ENCODE measurements around the gene GAS6. TPM values are rescaled to one million over a fixed set of nuclear protein-coding genes. Genes with fewer than 3 reads are reported as not detected.

Gene GAS6
- total RNA-seq, 4 donors from 2014 or later: 132 to 392 (median 217) TPM

- WGBS, 2 donors (ENCODE audit: low coverage in 1 of 2): 64 to 86% methylated on average over 2 to 4 of the region's 4 CpGs
- peaks cover 0 to 10% (median 0%) of the 10 kb centered on the region in 3 donors for H3K9me3 ChIP-seq
- no peak for ATAC-seq
- peaks cover 0 to 29% of the 10 kb centered on the region in 2 donors for H3K36me3 ChIP-seq
- no peaks in the 10 kb centered on the region for H3K4me1 ChIP-seq
- no peak overlapping the region for H3K4me3 ChIP-seq
- peaks cover 17% of the 10 kb centered on the region for H3K27me3 ChIP-seq
- no peak for TF ChIP-seq POLR2AphosphoS5 (IDR thresholded peaks at IDR 0.05)
- TF ChIP-seq POLR2A (IDR thresholded peaks at IDR 0.05): no peak
- no peak for TF ChIP-seq EP300 (IDR thresholded peaks at IDR 0.05)
- no peak overlapping the region for H3K27ac ChIP-seq
Observed at GRCh38 chr13:113771709-113772331, 92.1 kb downstream of the GAS6 start.

- Histone ChIP-seq H3K4me1 (no peaks in the 10 kb centered on the region), H3K4me3 (no peak overlapping the region), H3K27ac (no peak overlapping the region), H3K36me3 (peaks cover 0 to 29% of the 10 kb centered on the region in 2 donors), H3K27me3 (peaks cover 8% of the 10 kb centered on the region), H3K9me3 (peaks cover 0 to 10% (median 0%) of the 10 kb centered on the region in 3 donors)
- no peak for TF ChIP-seq POLR2A (IDR thresholded peaks at IDR 0.05)
- TF ChIP-seq POLR2AphosphoS5 (IDR thresholded peaks at IDR 0.05): no peak
- ATAC-seq: no peak
- WGBS, 2 donors (ENCODE audit: low coverage in 1 of 2): 91 to 93% methylated on average over 5 of the region's 5 CpGs
Observed at GRCh38 chr13:113770937-113771336, 92.9 kb downstream of the GAS6 start.

Other genes starting within 250 kb of the GAS6 start
- gene ATP4B, start 205.9 kb downstream of the GAS6 start, total RNA-seq: not detected
- gene GRK1, start 196.9 kb downstream of the GAS6 start, total RNA-seq: under 1 TPM in 1 of 4 donors, not detected in 3; 0.15 TPM
- gene TMEM255B, start 104.8 kb downstream of the GAS6 start, total RNA-seq: 10 to 100 TPM in 1 of 4 donors, 1 to 10 TPM in 3; 4.9 to 13.2 (median 7.8) TPM
- gene C13orf46, start 110.0 kb upstream of the GAS6 start, total RNA-seq: 1 to 10 TPM in 2 of 4 donors, under 1 TPM in 1, not detected in 1; 0.31 to 6.6 (median 5.9) TPM

Data from gastroesophageal sphincter (tissue), 4 donors.